Measurements from ENCODE around the gene LAMC2. TPM values are rescaled to one million over a fixed set of nuclear protein-coding genes. Genes with fewer than 3 reads are reported as not detected.
"Not testable (repeated sequence)": the region's sequence is repeated elsewhere in the genome, so short reads cannot be mapped to it uniquely, and the experiment has no call there.

LAMC2 gene
- total RNA-seq = not detected

GRCh38 chr1:183185941-183186490 lies at the start of gene LAMC2:
TSS of gene LAMC2 (plus strand) at chr1:183186264. CDS start at chr1:183186353, 89 bp downstream.
- H3K36me3 Mint-ChIP-seq = no peaks in the 10 kb centered on the region
- peak in 1 of 2 donors; percentile 16 for DNase-seq (ENCODE audit: low spot score in 2 of 2)
- peaks cover 0 to 7% of the 10 kb centered on the region in 2 donors for H3K9me3 Mint-ChIP-seq
- peak; percentile 95 to 96 for ATAC-seq
- H3K27ac Mint-ChIP-seq = no peak within 1 kb of the TSS

- no peaks in the 10 kb centered on the region for H3K36me3 Mint-ChIP-seq
- DNase-seq (ENCODE audit: low spot score in 2 of 2) = no peak
- ATAC-seq = no peak
- no peaks in the 10 kb centered on the region for H3K9me3 Mint-ChIP-seq
- H3K27ac Mint-ChIP-seq = no peak overlapping the region
Measured at GRCh38 chr1:183137782-183138181, 48.3 kb upstream of the LAMC2 start.

GRCh38 chr1:183138301-183138700 lies 47.8 kb upstream of the LAMC2 start:
- Mint-ChIP-seq H3K36me3 (no peaks in the 10 kb centered on the region), H3K9me3 (no peaks in the 10 kb centered on the region), H3K27ac (no peak overlapping the region)
- ATAC-seq = no peak
- DNase-seq (ENCODE audit: low spot score in 2 of 2) = no peak

- no peaks in the 10 kb centered on the region for H3K9me3 Mint-ChIP-seq
- H3K27ac Mint-ChIP-seq = no peak overlapping the region
- no peaks in the 10 kb centered on the region for H3K36me3 Mint-ChIP-seq
- no peak for DNase-seq (ENCODE audit: low spot score in 2 of 2)
- ATAC-seq = no peak
Measured at GRCh38 chr1:183139281-183139942, 46.7 kb upstream of the LAMC2 start.

GRCh38 chr1:183140633-183141032 lies 45.4 kb upstream of the LAMC2 start:
- Mint-ChIP-seq H3K27ac (no peak overlapping the region), H3K9me3 (no peaks in the 10 kb centered on the region), H3K36me3 (no peaks in the 10 kb centered on the region)
- DNase-seq (ENCODE audit: low spot score in 2 of 2) (no peak), ATAC-seq (no peak)

GRCh38 chr1:183142171-183142570 lies 43.9 kb upstream of the LAMC2 start:
- no peaks in the 10 kb centered on the region for H3K36me3 Mint-ChIP-seq
- no peak for DNase-seq (ENCODE audit: low spot score in 2 of 2)
- no peak for ATAC-seq
- no peak overlapping the region for H3K27ac Mint-ChIP-seq
- no peaks in the 10 kb centered on the region for H3K9me3 Mint-ChIP-seq

GRCh38 chr1:183143576-183144315 lies 42.3 kb upstream of the LAMC2 start:
- no peak overlapping the region for H3K27ac Mint-ChIP-seq
- H3K36me3 Mint-ChIP-seq = no peaks in the 10 kb centered on the region
- DNase-seq (ENCODE audit: low spot score in 2 of 2) (no peak), ATAC-seq (no peak)
- H3K9me3 Mint-ChIP-seq = no peaks in the 10 kb centered on the region

DNA sequence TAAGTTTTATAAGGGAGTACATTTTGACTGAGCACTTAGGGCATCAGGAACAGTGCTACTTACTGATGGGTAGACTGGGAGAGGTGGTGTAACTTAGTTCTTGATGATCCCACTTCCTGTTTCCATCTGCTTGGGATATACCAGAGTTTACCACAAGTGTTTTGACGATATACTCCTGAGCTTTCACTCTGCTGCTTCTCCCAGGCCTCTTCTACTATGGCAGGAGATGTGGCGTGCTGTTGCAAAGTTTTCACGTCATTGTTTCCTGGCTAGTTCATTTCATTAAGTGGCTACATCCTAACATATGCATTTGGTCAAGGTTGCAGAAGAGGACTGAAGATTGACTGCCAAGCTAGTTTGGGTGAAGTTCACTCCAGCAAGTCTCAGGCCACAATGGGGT lies 41.3 kb upstream of the LAMC2 start:
- H3K9me3 Mint-ChIP-seq = no peaks in the 10 kb centered on the region
- no peak for ATAC-seq
- H3K27ac Mint-ChIP-seq = no peak overlapping the region
- no peak for DNase-seq (ENCODE audit: low spot score in 2 of 2)
- no peaks in the 10 kb centered on the region for H3K36me3 Mint-ChIP-seq

DNA sequence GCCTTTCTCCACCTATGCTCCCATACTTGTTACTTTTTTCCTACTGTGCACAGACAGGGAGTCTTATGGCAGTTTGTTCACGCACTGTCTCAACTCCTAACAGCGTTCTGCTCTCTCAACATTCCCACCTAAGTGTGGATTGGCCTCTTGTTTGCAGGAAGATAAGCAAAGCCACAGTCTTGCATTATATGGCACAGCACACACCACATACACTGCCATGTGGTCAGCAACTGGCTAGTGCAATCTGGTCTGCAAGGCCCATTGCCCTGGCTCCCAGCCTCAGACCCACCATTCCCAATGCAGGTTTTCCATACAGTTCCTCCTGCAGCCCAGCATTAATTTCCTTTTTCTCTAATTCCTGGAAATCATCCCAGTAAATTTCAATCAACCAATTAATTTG lies 38.3 kb upstream of the LAMC2 start:
- H3K9me3 Mint-ChIP-seq = no peaks in the 10 kb centered on the region
- no peak for DNase-seq (ENCODE audit: low spot score in 2 of 2)
- ATAC-seq = no peak

DNA sequence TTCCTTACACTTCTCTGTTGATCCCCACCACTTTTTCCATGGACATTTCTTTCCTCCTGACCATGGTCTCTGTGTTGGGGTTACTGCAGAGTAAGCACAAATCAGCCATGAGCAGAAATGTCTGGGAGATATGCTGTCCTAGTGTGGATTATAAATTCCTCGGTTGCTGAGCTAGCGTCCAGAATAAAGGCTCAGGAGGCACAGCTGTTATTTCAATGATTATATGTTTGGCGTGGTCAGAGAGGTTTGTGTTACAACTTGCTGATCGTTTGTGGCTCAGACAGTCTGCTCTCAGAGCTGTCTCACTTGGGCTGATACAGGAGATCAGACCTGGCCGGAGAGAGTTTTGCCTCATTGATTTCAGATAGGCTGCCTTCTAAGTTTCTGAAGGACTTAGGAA lies 37.5 kb upstream of the LAMC2 start:
- no peak for DNase-seq (ENCODE audit: low spot score in 2 of 2)
- H3K36me3 Mint-ChIP-seq = no peaks in the 10 kb centered on the region

More for the DNA sequence above, 38.3 kb upstream of the LAMC2 start:
- H3K36me3 Mint-ChIP-seq = no peaks in the 10 kb centered on the region
- H3K27ac Mint-ChIP-seq = no peak overlapping the region

GRCh38 chr1:183149273-183149672 lies 36.8 kb upstream of the LAMC2 start:
- ATAC-seq = no peak
- no peak for DNase-seq (ENCODE audit: low spot score in 2 of 2)
- H3K36me3 Mint-ChIP-seq = no peaks in the 10 kb centered on the region
- H3K9me3 Mint-ChIP-seq = no peaks in the 10 kb centered on the region
- H3K27ac Mint-ChIP-seq = no peak overlapping the region

More for the DNA sequence above, 37.5 kb upstream of the LAMC2 start:
- no peaks in the 10 kb centered on the region for H3K9me3 Mint-ChIP-seq
- H3K27ac Mint-ChIP-seq = no peak overlapping the region
- no peak for ATAC-seq

- not testable (repeated sequence) for H3K36me3 Mint-ChIP-seq; ATAC-seq; DNase-seq (ENCODE audit: low spot score in 2 of 2); H3K9me3 Mint-ChIP-seq
- H3K27ac Mint-ChIP-seq = peak overlapping the region in 1 of 2 donors; percentile 53
Measured at GRCh38 chr1:183150032-183150431, 36.0 kb upstream of the LAMC2 start.

DNA sequence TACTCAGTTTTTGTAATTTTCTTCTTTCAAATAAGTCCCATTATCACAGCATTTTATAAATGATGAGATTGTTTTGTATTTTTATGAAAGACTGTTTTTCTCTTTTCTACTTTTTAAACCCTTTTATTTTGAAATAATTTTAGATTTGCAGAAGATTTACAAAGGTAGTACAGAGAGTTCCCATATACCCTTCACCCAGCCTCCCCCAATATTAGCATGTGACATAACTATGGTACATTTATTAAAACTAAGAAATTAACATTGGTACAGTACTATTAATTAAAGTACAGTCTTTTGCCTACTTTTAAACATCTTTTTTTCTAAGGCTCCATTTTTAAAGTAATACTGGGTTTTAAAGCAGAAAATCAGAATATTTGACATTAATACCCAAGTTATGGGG lies 35.6 kb upstream of the LAMC2 start:
- no peak for ATAC-seq
- Mint-ChIP-seq H3K36me3 (no peaks in the 10 kb centered on the region), H3K27ac (peak overlapping the region in 1 of 2 donors; percentile 53), H3K9me3 (no peaks in the 10 kb centered on the region)
- DNase-seq (ENCODE audit: low spot score in 2 of 2) = no peak

GRCh38 chr1:183152180-183152579 lies 33.9 kb upstream of the LAMC2 start:
- no peak for ATAC-seq
- H3K9me3 Mint-ChIP-seq = no peaks in the 10 kb centered on the region
- no peaks in the 10 kb centered on the region for H3K36me3 Mint-ChIP-seq
- no peak overlapping the region for H3K27ac Mint-ChIP-seq
- DNase-seq (ENCODE audit: low spot score in 2 of 2) = no peak

GRCh38 chr1:183155939-183156338 lies 30.1 kb upstream of the LAMC2 start:
- no peaks in the 10 kb centered on the region for H3K36me3 Mint-ChIP-seq
- ATAC-seq = no peak
- no peak overlapping the region for H3K27ac Mint-ChIP-seq
- H3K9me3 Mint-ChIP-seq = no peaks in the 10 kb centered on the region
- no peak for DNase-seq (ENCODE audit: low spot score in 2 of 2)

DNA sequence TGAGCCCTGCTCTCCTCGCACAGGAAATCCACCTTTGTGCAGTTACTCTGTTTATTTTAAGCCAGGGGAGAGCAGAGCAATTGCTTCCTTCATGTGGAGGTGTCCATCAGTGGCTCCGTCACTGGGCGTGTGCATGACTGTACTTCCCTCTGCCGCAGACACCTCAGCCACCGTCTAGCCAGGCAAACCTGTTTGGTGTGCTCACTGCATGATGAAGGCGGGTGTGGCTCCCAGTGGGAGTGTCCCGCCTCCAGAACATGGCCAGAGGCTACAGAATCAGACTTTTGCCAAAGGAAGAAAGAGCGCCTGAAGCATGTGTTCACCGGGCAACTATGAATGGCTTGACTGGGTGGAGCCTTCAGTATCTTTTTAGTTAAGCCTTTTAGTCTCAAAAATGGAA lies 26.1 kb upstream of the LAMC2 start:
- no peaks in the 10 kb centered on the region for H3K9me3 Mint-ChIP-seq
- no peak for ATAC-seq

DNA sequence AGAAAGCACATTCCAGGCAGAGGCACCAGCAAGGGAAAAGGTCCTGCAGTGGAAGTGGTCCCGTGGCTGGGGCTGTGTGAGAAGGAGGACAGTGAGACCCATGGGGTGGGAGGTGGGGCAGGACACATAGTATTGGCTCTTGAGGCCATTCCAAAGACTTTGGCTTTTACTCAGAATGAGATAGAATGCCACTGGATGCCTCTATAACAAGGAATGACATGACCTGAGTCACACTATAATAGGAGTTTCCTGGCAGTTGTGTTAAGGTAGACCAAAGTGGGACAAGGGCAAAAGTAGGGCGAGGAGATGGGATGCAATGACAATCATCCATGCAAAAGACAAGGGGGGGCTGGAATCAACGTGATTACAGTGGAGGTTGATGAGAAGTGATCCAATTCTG lies 24.7 kb upstream of the LAMC2 start:
- DNase-seq (ENCODE audit: low spot score in 2 of 2) (no peak), ATAC-seq (no peak)
- no peaks in the 10 kb centered on the region for H3K9me3 Mint-ChIP-seq
- H3K27ac Mint-ChIP-seq = no peak overlapping the region
- H3K36me3 Mint-ChIP-seq = no peaks in the 10 kb centered on the region

More for the DNA sequence above, 26.1 kb upstream of the LAMC2 start:
- Mint-ChIP-seq H3K36me3 (no peaks in the 10 kb centered on the region), H3K27ac (no peak overlapping the region)
- no peak for DNase-seq (ENCODE audit: low spot score in 2 of 2)

DNA sequence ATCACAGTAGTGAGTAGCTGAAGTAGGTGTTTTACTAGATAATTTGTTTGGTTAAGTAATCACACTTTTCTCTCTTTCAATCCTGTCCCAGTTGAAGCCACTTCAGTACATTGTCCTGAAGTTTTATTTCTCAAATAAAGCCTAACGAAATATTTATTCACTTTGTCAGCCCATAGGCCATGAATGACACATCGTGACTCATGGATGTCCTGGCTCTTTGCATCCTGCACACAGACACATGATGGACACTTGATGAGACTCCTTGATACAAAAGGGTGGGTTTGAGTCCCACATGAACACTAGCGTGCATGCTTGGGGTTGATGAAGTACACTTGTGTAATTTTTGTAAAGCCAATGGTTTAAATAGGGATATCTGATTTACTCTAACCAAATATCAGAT lies 22.7 kb upstream of the LAMC2 start:
- H3K36me3 Mint-ChIP-seq = no peaks in the 10 kb centered on the region
- ATAC-seq = no peak
- H3K9me3 Mint-ChIP-seq = no peaks in the 10 kb centered on the region

More for the DNA sequence above, 22.7 kb upstream of the LAMC2 start:
- no peak for DNase-seq (ENCODE audit: low spot score in 2 of 2)
- no peak overlapping the region for H3K27ac Mint-ChIP-seq

Data from activated naive CD4-positive, alpha-beta T cell treated with anti-CD3 and anti-CD28 coated beads, Interleukin-2, amount 50 U/mL, for 72 hours (primary cell).